Panc1 (cell line): ENCODE data around the gene UGT1A7. TPM values are rescaled to one million over a fixed set of nuclear protein-coding genes. Genes with fewer than 3 reads are reported as not detected.

Experiments
- ATAC-seq: fragments of 200-7000 bp; cut with Tn5 transposase; 2 replicates; pipeline ENCODE4 v1.9.1; 2020; ENCODE audit warnings: mild to moderate bottlenecking, moderate library complexity
- BruUV-seq: library from RNA; stranded (reverse); fragments of 400-500 nt; replicated peaks from 2 replicates; lab custom pipeline; 2021; lab: Mats Ljungman, UMichigan
- CTCF ChIA-PET: fragments of 300-600 bp; sonication (Branson Sonifier 250); formaldehyde crosslinking; loops from one replicate; lab custom pipeline; 2022; ENCODE audit warnings: antibody characterized with exemption; lab: Charles Lee
- POLR2A ChIA-PET: fragments of 300-600 bp; sonication (Branson Sonifier 250); formaldehyde crosslinking; loops from one replicate; lab custom pipeline; 2022; ENCODE audit warnings: antibody characterized with exemption; lab: Charles Lee
- DNase-seq: peaks from one replicate; pipeline ENCODE4 v3.0.0-alpha.2; 2010; ENCODE audit warnings: low read depth, low spot score
- H3K27ac ChIP-seq: 2 replicates; pipeline ENCODE4 v1.5.1; 2011; ENCODE audit warnings: mild to moderate bottlenecking, low read length, inconsistent platforms
- H3K27me3 ChIP-seq: fragments of 200-500 bp; sonication (Bioruptor generic); 2 replicates; pipeline ENCODE4 v1.6.0; 2014; ENCODE audit warnings: low read length, inconsistent platforms; ENCODE audit not compliant: control insufficient read depth, insufficient read depth
- H3K36me3 ChIP-seq: fragments of 200-500 bp; sonication (Bioruptor generic); 2 replicates; pipeline ENCODE4 v1.5.1; 2014; ENCODE audit warnings: inconsistent platforms, mild to moderate bottlenecking, low read length, moderate library complexity; ENCODE audit not compliant: control insufficient read depth, insufficient read depth
- H3K4me1 ChIP-seq: 2 replicates; pipeline ENCODE4 v1.5.1; 2011; ENCODE audit warnings: inconsistent platforms, mild to moderate bottlenecking, low read length, moderate library complexity; ENCODE audit not compliant: control insufficient read depth, insufficient read depth
- H3K4me3 ChIP-seq, 2 experiments: 2 replicates each; pipeline ENCODE4 v1.5.1; 2011 to 2012; ENCODE audit warnings: low read depth in 2 of 2, low read length in 2 of 2, mild to moderate bottlenecking in 2 of 2, inconsistent platforms in 1 of 2, moderate library complexity in 1 of 2
- H3K9me3 ChIP-seq: fragments of 200-500 bp; sonication (Bioruptor generic); 2 replicates; pipeline ENCODE4 v1.5.1; 2014; ENCODE audit warnings: low read depth, mild to moderate bottlenecking, inconsistent platforms, low read length, moderate library complexity; ENCODE audit not compliant: control insufficient read depth, insufficient read depth
- CTCF ChIP-seq: fragments of 450-650 bp; IDR thresholded peaks from 2 replicates; pipeline ENCODE4 v1.5.1; 2017; ENCODE audit warnings: mild to moderate bottlenecking
- POLR2AphosphoS5 ChIP-seq: IDR thresholded peaks from 2 replicates; pipeline ENCODE4 v1.6.1; 2012; ENCODE audit warnings: mild to moderate bottlenecking, low read depth, low read length, moderate library complexity
- REST ChIP-seq, 2 experiments: IDR thresholded peaks; 2 replicates each; pipeline ENCODE4 v1.6.1; 2011 to 2012; ENCODE audit warnings: low read depth in 2 of 2, control low read depth in 1 of 2, low read length in 1 of 2, mild to moderate bottlenecking in 1 of 2, moderate library complexity in 1 of 2; ENCODE audit not compliant: insufficient read depth in 1 of 2
- SIN3A ChIP-seq: IDR thresholded peaks from 2 replicates; pipeline ENCODE4 v1.6.1; 2012; ENCODE audit warnings: low read depth, mild to moderate bottlenecking, low read length, moderate library complexity, borderline replicate concordance; ENCODE audit not compliant: insufficient read depth
- TCF7L2 ChIP-seq: IDR thresholded peaks from 2 replicates; pipeline ENCODE4 v1.6.1; 2011; ENCODE audit warnings: mild to moderate bottlenecking, low read depth, low read length, inconsistent platforms
- in situ Hi-C: cut with HindIII; loops from 2 replicates; pipeline ENCODE4 v1.10.0; 2016; ENCODE audit warnings: low sequenced_read_pairs, low pct_unique_long_range_greater_than_20kb
- intact Hi-C: fragments of 100-400 bp; cut with micrococcal nuclease; formaldehyde crosslinking; loops from one replicate; pipeline ENCODE4 v1.10.0; 2022; ENCODE audit not compliant: unreplicated experiment
- total RNA-seq: library from RNA; stranded (reverse); gene quantifications from one replicate; pipeline ENCODE4 v1.2.1, GENCODE V29; 2021; ENCODE audit not compliant: unreplicated experiment

UGT1A7 gene
- total RNA-seq, 1 experiment from 2014 or later, result not detected

- no peak for ATAC-seq
- Histone ChIP-seq H3K36me3 (no peaks in the 10 kb centered on the region), H3K4me1 (no peaks in the 10 kb centered on the region), H3K4me3 (no peak overlapping the region), H3K27me3 (no peaks in the 10 kb centered on the region), H3K27ac (no peak overlapping the region), H3K9me3 (no peaks in the 10 kb centered on the region)
- DNase-seq, result no peak
- intact Hi-C loops (no loop called here), in situ Hi-C loops (no loop called here)
- TF ChIP-seq POLR2AphosphoS5 (no peak), TCF7L2 (no peak), CTCF (no peak), REST (IDR thresholded peaks at IDR 0.05; ENCODE audit: insufficient read depth in 1 of 2, low read depth in 2 of 2, low read length in 1 of 2) (no peak), SIN3A (no peak)
- ChIA-PET CTCF (no interaction called here), POLR2A (interaction anchor here (0.6 kb wide), 1 partner anchor 306 kb away, joined by 4 read pairs; no protein-coding TSS in a partner anchor)
- BruUV-seq, result no TSS peak
Measured at GRCh38 chr2:233815861-233816260, 134.2 kb downstream of the UGT1A7 start.

GRCh38 chr2:233816334-233816733 is 134.6 kb downstream of the UGT1A7 start:
- H3K4me3 ChIP-seq, result no peak overlapping the region
- TF ChIP-seq TCF7L2 (no peak), SIN3A (no peak), CTCF (no peak), REST (IDR thresholded peaks at IDR 0.05; ENCODE audit: insufficient read depth in 1 of 2, low read depth in 2 of 2, low read length in 1 of 2) (no peak), POLR2AphosphoS5 (no peak)
- ChIA-PET CTCF (no interaction called here), POLR2A (interaction anchor here (0.6 kb wide), 1 partner anchor 306 kb away, joined by 4 read pairs; no protein-coding TSS in a partner anchor)
- no peaks in the 10 kb centered on the region for H3K4me1 ChIP-seq
- H3K27ac ChIP-seq, result no peak overlapping the region
- DNase-seq (no peak), ATAC-seq (no peak)
- H3K27me3 ChIP-seq, result no peaks in the 10 kb centered on the region
- H3K9me3 ChIP-seq, result no peaks in the 10 kb centered on the region
- in situ Hi-C loops, result no loop called here
- BruUV-seq, result no TSS peak
- no peaks in the 10 kb centered on the region for H3K36me3 ChIP-seq
- intact Hi-C loops, result no loop called here
